Measurements from ENCODE around the gene NAB2. TPM values are rescaled to one million over a fixed set of nuclear protein-coding genes. Genes with fewer than 3 reads are reported as not detected.
A peak's percentile ranks its signal among the peaks of the same experiment; 100 is the strongest.

NAB2 gene
- total and polyA plus RNA-seq, 2 of the 8 experiments (the other 6 are each of a cell fraction or from before 2014, with no cell fraction given): 20.9 to 23.5 TPM

GRCh38 chr12:57101892-57102695, 13.2 kb downstream of the NAB2 start:
- CTCF ChIA-PET (ENCODE audit: partially characterized antibody): interaction anchor here (0.6 to 15.7 kb wide), 9 partner anchors 9 to 407 kb away, joined by 3 to 325 read pairs (median 4); partner anchors contain the start of genes NAB2 and STAT6
- 92% methylated on average over 13 of the region's 15 CpGs; no CpG with 5 or more reads in 1 of the 2 experiments for WGBS, 2 experiments (ENCODE audit: extremely low coverage in 1 of 2, insufficient coverage in 1 of 2, insufficient read length in 1 of 2, insufficient replicate concordance in 2 of 2, low coverage in 1 of 2, low lambda C conversion rate in 2 of 2, missing lambda C conversion rate in 1 of 2)
- TF ChIP-seq SRF (IDR thresholded peaks at IDR 0.05; ENCODE audit: low read depth, low read length) (no peak), HDAC2 (IDR thresholded peaks at IDR 0.05; ENCODE audit: borderline replicate concordance in 1 of 2, low read depth in 2 of 2, low read length in 2 of 2) (no peak), SP2 (IDR thresholded peaks at IDR 0.05; ENCODE audit: low read length) (no peak), YY1 (IDR thresholded peaks at IDR 0.05; ENCODE audit: low read depth, low read length) (no peak), TAF7 (optimal IDR thresholded peaks at IDR 0.05; ENCODE audit: borderline replicate concordance, low read depth, low read length) (no peak), JUND (IDR thresholded peaks at IDR 0.05; ENCODE audit: low read length) (no peak), POLR2A (IDR thresholded peaks at IDR 0.05; ENCODE audit: control extremely low read depth in 1 of 2, low read depth in 2 of 2, low read length in 2 of 2) (no peak), USF2 (IDR thresholded peaks at IDR 0.05; ENCODE audit: low read length) (no peak), SAP30 (IDR thresholded peaks at IDR 0.05; ENCODE audit: insufficient read depth, insufficient replicate concordance, low read length) (no peak), MAX (IDR thresholded peaks at IDR 0.05) (no peak), ZNF274 (IDR thresholded peaks at IDR 0.05; ENCODE audit: borderline replicate concordance, extremely low read depth, low read length) (no peak)

More at GRCh38 chr12:57101892-57102695, 13.2 kb downstream of the NAB2 start:
- Histone ChIP-seq H3K23me2 (ENCODE audit: low read depth, low read length) (no peaks in the 10 kb centered on the region), H2BK120ac (replicated peaks; ENCODE audit: low read depth, low read length) (no peak overlapping the region), H4K91ac (replicated peaks; ENCODE audit: insufficient read length, low read length) (no peak overlapping the region), H3K9ac (replicated peaks in 1 of 4; ENCODE audit: extremely low read depth in 1 of 4, low read depth in 3 of 4, low read length in 3 of 4) (no peak overlapping the region), H2BK15ac (ENCODE audit: low read length) (no peak overlapping the region), H3K4me1 (replicated peaks in 1 of 4; ENCODE audit: control insufficient read depth in 3 of 4, insufficient read depth in 4 of 4, low read length in 3 of 4) (no peaks in the 10 kb centered on the region), H3K9me3 (ENCODE audit: insufficient read depth in 2 of 2, low read depth in 1 of 2, low read length in 1 of 2) (no peaks in the 10 kb centered on the region), H3K14ac (ENCODE audit: insufficient read length) (no peak overlapping the region), H3K27ac (ENCODE audit: low read depth, low read length) (peak overlapping the region; percentile 19; the same call in 1 of the 2 replicates), H2BK5ac (ENCODE audit: low read depth, low read length) (no peak overlapping the region), H3K23ac (ENCODE audit: insufficient read length) (no peak overlapping the region), H4K8ac (ENCODE audit: extremely low read depth, insufficient read depth, low read length) (no peak overlapping the region), H3K79me1 (ENCODE audit: low read depth, low read length) (no peaks in the 10 kb centered on the region), H2BK20ac (ENCODE audit: low read length) (no peak overlapping the region), H3K56ac (replicated peaks; ENCODE audit: insufficient read length, low read depth, low read length) (no peak overlapping the region), H3K4ac (replicated peaks; ENCODE audit: insufficient read length, low read depth, low read length) (no peak overlapping the region), H2AFZ (ENCODE audit: low read length) (no peak overlapping the region), H3K4me2 (ENCODE audit: insufficient read depth in 1 of 2, low read depth in 2 of 2, low read length in 2 of 2) (no peak overlapping the region), H3K36me3 (ENCODE audit: control insufficient read depth in 2 of 4, insufficient read depth in 4 of 4, low read length in 3 of 4) (peaks cover 0 to 9% (median 4%) of the 10 kb centered on the region in 4 experiments; a peak in 2 of 8 replicates), H3K27me3 (replicated peaks in 1 of 4; ENCODE audit: control insufficient read depth in 3 of 4, extremely low read depth in 1 of 4, insufficient read depth in 3 of 4, low read length in 3 of 4) (no peaks in the 10 kb centered on the region), H4K5ac (ENCODE audit: insufficient read length, low read depth, low read length) (no peak overlapping the region), H2AK5ac (ENCODE audit: low read depth, low read length) (no peak overlapping the region), H3K79me2 (ENCODE audit: control insufficient read depth in 1 of 2, insufficient read depth in 2 of 2, low read length in 2 of 2) (no peaks in the 10 kb centered on the region), H4K20me1 (replicated peaks in 1 of 2; ENCODE audit: control insufficient read depth in 1 of 2, insufficient read depth in 2 of 2, low read length in 2 of 2) (no peaks in the 10 kb centered on the region), H3K18ac (ENCODE audit: extremely low read depth, low read length) (no peak overlapping the region), H2BK12ac (ENCODE audit: low read depth, low read length) (no peak overlapping the region), H3K4me3 (ENCODE audit: extremely low read depth in 1 of 4, insufficient read depth in 2 of 4, low read depth in 3 of 4, low read length in 4 of 4) (no peak overlapping the region)
- DNase-seq (ENCODE audit: low read depth in 1 of 2, low spot score in 2 of 2) (no peak), FAIRE-seq (no peak)
- POLR2A ChIA-PET (ENCODE audit: partially characterized antibody): interaction anchor here (13.0 to 16.5 kb wide), 2 partner anchors 6 to 8 kb away, joined by 352 read pairs; partner anchors contain the start of genes NAB2 and STAT6
